HL-60 (cell line): ENCODE results near the gene SCRG1.

ENCODE experiments used
- DNase-seq, 2 experiments: peaks; one replicate each; pipeline ENCODE4 v3.0.0-alpha.2; 2010 to 2020; ENCODE audit warnings: low read depth in 1 of 2, low spot score in 1 of 2
- H3K27ac ChIP-seq: fragments of 250-450 bp; sonication (Bioruptor Pico); replicated peaks from 2 replicates; pipeline ENCODE4 v1.5.1; 2020; ENCODE audit warnings: mild to moderate bottlenecking, moderate library complexity
- H3K27me3 ChIP-seq: fragments of 250-450 bp; sonication (Bioruptor Pico); 2 replicates; pipeline ENCODE4 v1.5.1; 2021; ENCODE audit warnings: mild to moderate bottlenecking, moderate library complexity; ENCODE audit not compliant: insufficient read depth, poor library complexity, severe bottlenecking
- H3K4me3 ChIP-seq: replicated peaks from 2 replicates; pipeline ENCODE4 v1.5.1; 2011; ENCODE audit warnings: mild to moderate bottlenecking, control low read depth, low read length; ENCODE audit not compliant: insufficient read depth
- CTCF ChIP-seq: IDR thresholded peaks from one replicate; pipeline ENCODE4 v1.5.1; 2011; ENCODE audit warnings: low read length, control low read depth, inconsistent platforms; ENCODE audit not compliant: insufficient read depth
- GABPA ChIP-seq: IDR thresholded peaks from 2 replicates; pipeline ENCODE4 v1.6.1; 2012; ENCODE audit warnings: low read depth
- POLR2AphosphoS5 ChIP-seq: IDR thresholded peaks from 2 replicates; pipeline ENCODE4 v1.6.1; 2012; ENCODE audit warnings: low read depth
- SPI1 ChIP-seq: IDR thresholded peaks from 2 replicates; pipeline ENCODE4 v1.6.1; 2012; ENCODE audit warnings: low read depth, mild to moderate bottlenecking, borderline replicate concordance
- TF ChIP-seq, protein P1 (sequence below): IDR thresholded peaks from 2 replicates; pipeline ENCODE4 v1.6.1; 2012; ENCODE audit warnings: low read depth; ENCODE audit not compliant: insufficient replicate concordance

Gene SCRG1

DNA sequence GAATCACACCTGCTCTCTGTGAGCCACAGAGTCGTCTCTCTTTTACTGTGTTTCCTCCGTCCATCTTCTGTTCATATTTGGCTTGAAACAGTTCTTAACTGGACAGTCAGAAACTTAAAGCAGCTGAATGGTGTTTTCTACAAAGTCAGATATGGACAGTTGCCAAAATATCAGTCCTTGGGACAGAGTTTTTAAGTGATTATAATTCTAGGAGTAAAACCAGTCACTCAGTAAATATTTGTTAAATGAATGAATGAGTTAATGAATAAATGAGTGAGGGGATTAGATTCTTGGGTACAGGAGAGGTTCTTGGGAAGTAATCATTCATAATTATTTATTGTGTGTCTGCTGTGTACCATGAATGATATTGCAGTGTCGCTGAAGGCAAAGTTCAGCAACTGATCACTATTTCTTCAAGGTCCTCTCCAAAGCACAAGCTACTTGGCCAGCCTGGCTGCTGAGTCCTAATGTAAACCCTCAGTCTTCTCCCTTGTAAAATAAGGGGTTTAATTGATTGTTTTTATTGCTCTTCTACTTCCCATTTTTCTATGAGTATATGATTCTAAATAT, 5.5 kb upstream of the SCRG1 start:
- H3K4me3 ChIP-seq, result no peak overlapping the region
- DNase-seq, result no peak
- no peaks in the 10 kb centered on the region for H3K27me3 ChIP-seq
- H3K27ac ChIP-seq, result no peak overlapping the region
- no peak for TF ChIP-seq CTCF
- no peak for TF ChIP-seq SPI1
- no peak for TF ChIP-seq GABPA
- TF ChIP-seq, protein P1, sequence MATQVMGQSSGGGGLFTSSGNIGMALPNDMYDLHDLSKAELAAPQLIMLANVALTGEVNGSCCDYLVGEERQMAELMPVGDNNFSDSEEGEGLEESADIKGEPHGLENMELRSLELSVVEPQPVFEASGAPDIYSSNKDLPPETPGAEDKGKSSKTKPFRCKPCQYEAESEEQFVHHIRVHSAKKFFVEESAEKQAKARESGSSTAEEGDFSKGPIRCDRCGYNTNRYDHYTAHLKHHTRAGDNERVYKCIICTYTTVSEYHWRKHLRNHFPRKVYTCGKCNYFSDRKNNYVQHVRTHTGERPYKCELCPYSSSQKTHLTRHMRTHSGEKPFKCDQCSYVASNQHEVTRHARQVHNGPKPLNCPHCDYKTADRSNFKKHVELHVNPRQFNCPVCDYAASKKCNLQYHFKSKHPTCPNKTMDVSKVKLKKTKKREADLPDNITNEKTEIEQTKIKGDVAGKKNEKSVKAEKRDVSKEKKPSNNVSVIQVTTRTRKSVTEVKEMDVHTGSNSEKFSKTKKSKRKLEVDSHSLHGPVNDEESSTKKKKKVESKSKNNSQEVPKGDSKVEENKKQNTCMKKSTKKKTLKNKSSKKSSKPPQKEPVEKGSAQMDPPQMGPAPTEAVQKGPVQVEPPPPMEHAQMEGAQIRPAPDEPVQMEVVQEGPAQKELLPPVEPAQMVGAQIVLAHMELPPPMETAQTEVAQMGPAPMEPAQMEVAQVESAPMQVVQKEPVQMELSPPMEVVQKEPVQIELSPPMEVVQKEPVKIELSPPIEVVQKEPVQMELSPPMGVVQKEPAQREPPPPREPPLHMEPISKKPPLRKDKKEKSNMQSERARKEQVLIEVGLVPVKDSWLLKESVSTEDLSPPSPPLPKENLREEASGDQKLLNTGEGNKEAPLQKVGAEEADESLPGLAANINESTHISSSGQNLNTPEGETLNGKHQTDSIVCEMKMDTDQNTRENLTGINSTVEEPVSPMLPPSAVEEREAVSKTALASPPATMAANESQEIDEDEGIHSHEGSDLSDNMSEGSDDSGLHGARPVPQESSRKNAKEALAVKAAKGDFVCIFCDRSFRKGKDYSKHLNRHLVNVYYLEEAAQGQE, result no peak
- no peak for TF ChIP-seq POLR2AphosphoS5

DNA sequence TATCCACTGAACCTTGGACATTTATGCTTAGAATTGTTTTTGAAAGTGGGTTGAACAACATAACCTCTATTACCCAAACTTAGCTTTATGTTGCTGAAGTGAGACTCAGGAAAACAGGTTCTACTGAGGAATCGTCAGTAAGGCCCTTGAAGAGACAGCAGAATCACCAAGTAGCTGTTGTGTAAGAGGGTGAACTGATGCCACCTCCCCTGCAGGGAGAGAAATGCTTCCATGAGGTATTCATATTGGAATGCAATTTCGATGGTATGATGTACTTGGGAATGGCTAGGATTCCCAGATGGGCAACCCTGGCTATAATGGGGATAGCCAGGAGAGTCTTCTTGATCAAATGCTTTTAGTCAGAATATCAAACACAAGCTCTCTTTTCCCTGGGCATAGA, 4.1 kb upstream of the SCRG1 start:
- H3K4me3 ChIP-seq, result no peak overlapping the region
- no peak overlapping the region for H3K27ac ChIP-seq
- DNase-seq, result no peak
- no peak for TF ChIP-seq SPI1
- no peak for TF ChIP-seq GABPA
- TF ChIP-seq POLR2AphosphoS5, result no peak
- TF ChIP-seq, protein P1, result no peak
- TF ChIP-seq CTCF, result no peak
- H3K27me3 ChIP-seq, result no peaks in the 10 kb centered on the region

- Histone ChIP-seq H3K4me3 (no peak overlapping the region), H3K27ac (no peak overlapping the region), H3K27me3 (no peaks in the 10 kb centered on the region)
- TF ChIP-seq SPI1 (no peak), POLR2AphosphoS5 (no peak), CTCF (no peak), GABPA (no peak)
- TF ChIP-seq, protein P1, result no peak
- DNase-seq, result no peak
Measured at GRCh38 chr4:173401063-173401462, 2.1 kb upstream of the SCRG1 start.
